Endometrium (tissue), 2 donors: ENCODE results near the gene SPTSSB.

ENCODE experiments used
- FAIRE-seq: peaks from 2 replicates; lab custom pipeline; 2012; peaks lifted over from hg19 to GRCh38; lab: Jason Lieb, UNC
- donor health status: control.
- donor health status: control.

Gene SPTSSB

GRCh38 chr3:161339517-161340500, 31.5 kb downstream of the SPTSSB start:
- FAIRE-seq = no peak

- FAIRE-seq = no peak
Observed at GRCh38 chr3:161337311-161337710, 34.0 kb downstream of the SPTSSB start.

GRCh38 chr3:161336661-161337060, 34.7 kb downstream of the SPTSSB start:
- no peak for FAIRE-seq

- FAIRE-seq = no peak
Observed at GRCh38 chr3:161333696-161334095, 37.6 kb downstream of the SPTSSB start.

GRCh38 chr3:161332792-161333191, 38.5 kb downstream of the SPTSSB start:
- no peak for FAIRE-seq

- FAIRE-seq = no peak
Observed at GRCh38 chr3:161325059-161325458, 46.3 kb downstream of the SPTSSB start.

- FAIRE-seq = peak; percentile 84
Observed at GRCh38 chr3:161323926-161324621, 47.2 kb downstream of the SPTSSB start.

- FAIRE-seq = no peak
Observed at GRCh38 chr3:161322781-161323568, 48.3 kb downstream of the SPTSSB start.

- no peak for FAIRE-seq
Observed at GRCh38 chr3:161320837-161321236, 50.5 kb downstream of the SPTSSB start.

- FAIRE-seq = no peak
Observed at GRCh38 chr3:161319867-161320266, 51.5 kb downstream of the SPTSSB start.

GRCh38 chr3:161317077-161317476, 54.2 kb downstream of the SPTSSB start:
- FAIRE-seq = no peak

GRCh38 chr3:161316006-161316689, 55.2 kb downstream of the SPTSSB start:
- FAIRE-seq = no peak

GRCh38 chr3:161314836-161315395, 56.4 kb downstream of the SPTSSB start:
- no peak for FAIRE-seq

- FAIRE-seq = no peak
Observed at GRCh38 chr3:161310649-161311423, 60.5 kb downstream of the SPTSSB start.

- FAIRE-seq = no peak
Observed at GRCh38 chr3:161305095-161305991, 66.0 kb downstream of the SPTSSB start.

- FAIRE-seq = no peak
Observed at GRCh38 chr3:161296814-161297213, 74.5 kb downstream of the SPTSSB start.

GRCh38 chr3:161295325-161295724, 76.0 kb downstream of the SPTSSB start:
- FAIRE-seq = no peak
